NCI-H748 treated with DMSO at 0.1 percent for 48 hours (cell line): Measurements from ENCODE around the gene ABCC5.
"Not testable (repeated sequence)": the region's sequence is repeated elsewhere in the genome, so short reads cannot be mapped to it uniquely, and the experiment has no call there.

ENCODE experiments used
- DNase-seq: peaks from one replicate; lab custom pipeline; 2025; lab: John Stamatoyannopoulos, UW

The ABCC5 gene

GRCh38 chr3:184016169-184016570 is 1.5 kb downstream of the ABCC5 start:
- no peak for DNase-seq

- DNase-seq = no peak
Observed at GRCh38 chr3:184015381-184016019, 2.2 kb downstream of the ABCC5 start.

- DNase-seq = no peak
Observed at GRCh38 chr3:184011937-184012889, 5.5 kb downstream of the ABCC5 start.

- no peak for DNase-seq
Observed at GRCh38 chr3:184011230-184011876, 6.3 kb downstream of the ABCC5 start.

- DNase-seq = no peak
Observed at GRCh38 chr3:184008161-184008560, 9.5 kb downstream of the ABCC5 start.

- DNase-seq = not testable (repeated sequence)
Observed at GRCh38 chr3:184007143-184007813, 10.4 kb downstream of the ABCC5 start.

- DNase-seq = peak; percentile 77
Observed at GRCh38 chr3:184005941-184006507, 11.7 kb downstream of the ABCC5 start.

- DNase-seq = no peak
Observed at GRCh38 chr3:184004476-184004875, 13.2 kb downstream of the ABCC5 start.

- DNase-seq = no peak
Observed at GRCh38 chr3:184003187-184003967, 14.3 kb downstream of the ABCC5 start.

- DNase-seq = no peak
Observed at GRCh38 chr3:184002469-184002868, 15.2 kb downstream of the ABCC5 start.

GRCh38 chr3:184001761-184002160 is 15.9 kb downstream of the ABCC5 start:
- no peak for DNase-seq

GRCh38 chr3:183991403-183991802 is 26.3 kb downstream of the ABCC5 start:
- DNase-seq = no peak

- no peak for DNase-seq
Observed at GRCh38 chr3:183988216-183988790, 29.4 kb downstream of the ABCC5 start.

GRCh38 chr3:183987000-183987600 is 30.6 kb downstream of the ABCC5 start:
- DNase-seq = no peak

GRCh38 chr3:183984749-183985729 is 32.6 kb downstream of the ABCC5 start:
- no peak for DNase-seq

- no peak for DNase-seq
Observed at GRCh38 chr3:183984127-183984740, 33.5 kb downstream of the ABCC5 start.

GRCh38 chr3:183981990-183982644 is 35.6 kb downstream of the ABCC5 start:
- DNase-seq = no peak

GRCh38 chr3:183980403-183980802 is 37.3 kb downstream of the ABCC5 start:
- no peak for DNase-seq
